Epithelial cell of esophagus (primary cell): ENCODE measurements around the gene FATE1.

ENCODE experiments used
- DNase-seq: peaks from one replicate; pipeline ENCODE4 v3.0.0; 2010; ENCODE audit warnings: low read depth
- H3K4me3 ChIP-seq: 2 replicates; pipeline ENCODE4 v1.5.1; 2011; ENCODE audit warnings: mild to moderate bottlenecking, low read length, control low read depth
- TF ChIP-seq, protein P1 (sequence below): IDR thresholded peaks from 2 replicates; pipeline ENCODE4 v1.5.1; 2011; ENCODE audit warnings: low read depth, mild to moderate bottlenecking, low read length, control low read depth, inconsistent platforms; ENCODE audit not compliant: insufficient read depth; ENCODE audit errors: missing control alignments

The FATE1 gene, protein sequence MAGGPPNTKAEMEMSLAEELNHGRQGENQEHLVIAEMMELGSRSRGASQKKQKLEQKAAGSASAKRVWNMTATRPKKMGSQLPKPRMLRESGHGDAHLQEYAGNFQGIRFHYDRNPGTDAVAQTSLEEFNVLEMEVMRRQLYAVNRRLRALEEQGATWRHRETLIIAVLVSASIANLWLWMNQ

DNA sequence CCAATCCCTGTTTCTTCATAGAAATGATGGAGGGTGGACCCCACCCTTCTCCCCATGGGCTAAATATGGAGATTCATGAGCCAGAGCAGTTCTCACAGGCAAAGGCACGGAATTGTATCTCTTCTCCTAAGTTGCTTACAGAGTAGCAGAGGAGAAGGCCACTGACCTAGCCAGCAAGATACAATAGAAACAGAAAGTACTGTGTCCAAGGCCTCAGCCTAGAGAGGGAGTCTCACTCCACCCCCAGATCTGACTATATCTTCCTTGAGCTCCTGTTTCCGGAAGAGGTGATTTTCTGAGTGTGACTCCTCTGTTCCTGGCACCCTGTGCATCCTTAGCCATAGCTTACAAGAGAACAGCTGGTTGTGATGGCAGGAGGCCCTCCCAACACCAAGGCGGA is at the start of gene FATE1:
TSS of gene FATE1 (plus strand) at position 284 of the 400 bp plus-strand sequence. CDS start at position 369, 85 bp downstream.
- no peak for DNase-seq
- H3K4me3 ChIP-seq = no peak within 1 kb of the TSS
- TF ChIP-seq, protein P1, sequence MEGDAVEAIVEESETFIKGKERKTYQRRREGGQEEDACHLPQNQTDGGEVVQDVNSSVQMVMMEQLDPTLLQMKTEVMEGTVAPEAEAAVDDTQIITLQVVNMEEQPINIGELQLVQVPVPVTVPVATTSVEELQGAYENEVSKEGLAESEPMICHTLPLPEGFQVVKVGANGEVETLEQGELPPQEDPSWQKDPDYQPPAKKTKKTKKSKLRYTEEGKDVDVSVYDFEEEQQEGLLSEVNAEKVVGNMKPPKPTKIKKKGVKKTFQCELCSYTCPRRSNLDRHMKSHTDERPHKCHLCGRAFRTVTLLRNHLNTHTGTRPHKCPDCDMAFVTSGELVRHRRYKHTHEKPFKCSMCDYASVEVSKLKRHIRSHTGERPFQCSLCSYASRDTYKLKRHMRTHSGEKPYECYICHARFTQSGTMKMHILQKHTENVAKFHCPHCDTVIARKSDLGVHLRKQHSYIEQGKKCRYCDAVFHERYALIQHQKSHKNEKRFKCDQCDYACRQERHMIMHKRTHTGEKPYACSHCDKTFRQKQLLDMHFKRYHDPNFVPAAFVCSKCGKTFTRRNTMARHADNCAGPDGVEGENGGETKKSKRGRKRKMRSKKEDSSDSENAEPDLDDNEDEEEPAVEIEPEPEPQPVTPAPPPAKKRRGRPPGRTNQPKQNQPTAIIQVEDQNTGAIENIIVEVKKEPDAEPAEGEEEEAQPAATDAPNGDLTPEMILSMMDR = no peak

DNA sequence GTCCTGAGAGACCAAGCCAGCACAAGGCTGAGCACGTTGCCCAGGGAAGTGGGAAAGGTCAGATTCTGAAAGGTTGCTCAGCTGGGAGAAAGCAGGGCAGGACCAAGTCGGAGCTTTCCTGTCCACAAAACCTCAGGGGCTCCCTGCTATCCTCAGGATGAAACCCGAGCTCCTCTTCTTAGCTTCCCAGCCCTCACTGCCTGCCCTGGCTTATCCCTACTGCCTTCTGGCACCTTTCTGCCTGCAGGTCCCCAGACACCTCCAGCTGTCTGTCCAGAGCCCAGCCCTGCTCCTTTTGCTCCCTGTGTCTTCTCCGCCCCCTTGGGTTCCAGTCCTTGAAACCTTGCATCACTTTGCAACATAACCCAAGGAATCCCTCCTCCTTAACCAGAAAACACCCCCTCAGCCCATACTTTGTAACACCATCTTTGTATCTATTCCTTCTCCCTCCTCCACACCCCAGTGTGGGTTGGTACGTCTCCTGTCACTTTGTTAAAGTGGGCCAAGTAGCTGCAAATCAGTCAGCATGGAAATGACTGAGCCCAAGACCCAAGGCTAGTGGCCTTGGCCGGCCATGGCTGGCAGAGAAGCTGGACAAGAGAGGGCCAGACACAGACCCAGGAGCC is 40.6 kb upstream of the FATE1 start:
- no peak for DNase-seq
- TF ChIP-seq, protein P1 = no peak
- no peak overlapping the region for H3K4me3 ChIP-seq

DNA sequence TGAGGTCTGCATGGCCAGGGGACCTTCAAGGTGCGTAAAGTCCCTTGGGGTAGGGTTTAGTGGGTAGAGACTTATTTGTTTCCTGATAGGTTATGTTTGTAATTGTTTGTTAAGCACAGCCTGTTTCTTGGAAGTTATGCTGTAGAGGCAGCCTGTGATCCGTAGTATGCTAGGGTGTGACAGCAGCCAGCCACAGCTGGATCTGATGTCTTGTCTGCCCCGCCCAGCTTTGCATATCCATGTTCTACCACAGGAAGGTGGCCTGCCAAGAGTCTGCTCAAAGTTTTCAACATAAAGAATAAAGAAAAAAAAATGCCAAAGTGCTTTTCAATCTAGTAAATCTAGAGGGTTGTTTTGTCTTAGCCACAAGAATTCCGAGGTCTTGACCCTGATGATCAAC is 39.6 kb upstream of the FATE1 start:
- no peak for DNase-seq
- TF ChIP-seq, protein P1 = no peak
- H3K4me3 ChIP-seq = no peak overlapping the region

DNA sequence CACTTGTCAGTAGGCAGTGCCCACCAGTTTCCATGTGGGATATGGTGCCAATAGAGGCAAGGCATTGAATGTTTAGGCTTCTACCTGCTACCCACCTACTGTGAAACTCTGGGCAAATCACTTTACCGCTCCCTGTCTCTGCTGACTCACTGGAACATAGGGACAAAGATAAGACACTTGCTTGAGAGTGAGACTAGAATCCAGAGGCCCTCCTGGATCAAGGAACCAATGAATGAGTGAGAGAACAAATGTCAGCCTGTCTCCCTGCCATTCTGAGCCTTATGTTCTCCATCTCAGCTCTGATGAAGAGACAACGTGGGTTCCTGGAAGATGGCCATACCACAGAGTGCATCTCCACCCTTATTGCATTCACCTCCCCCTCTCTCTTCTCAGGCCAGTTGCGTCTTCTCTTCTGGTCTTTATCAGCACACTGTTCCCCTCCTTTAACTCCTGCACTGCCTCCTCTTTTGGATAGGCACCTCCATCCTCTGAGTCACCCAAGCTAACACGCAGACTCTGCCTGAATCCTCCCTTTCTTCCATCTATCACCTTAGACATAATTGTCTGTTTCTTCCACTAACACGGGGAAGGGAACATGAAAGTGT is 35.9 kb upstream of the FATE1 start:
- no peak for DNase-seq
- TF ChIP-seq, protein P1 = no peak
- no peak overlapping the region for H3K4me3 ChIP-seq

DNA sequence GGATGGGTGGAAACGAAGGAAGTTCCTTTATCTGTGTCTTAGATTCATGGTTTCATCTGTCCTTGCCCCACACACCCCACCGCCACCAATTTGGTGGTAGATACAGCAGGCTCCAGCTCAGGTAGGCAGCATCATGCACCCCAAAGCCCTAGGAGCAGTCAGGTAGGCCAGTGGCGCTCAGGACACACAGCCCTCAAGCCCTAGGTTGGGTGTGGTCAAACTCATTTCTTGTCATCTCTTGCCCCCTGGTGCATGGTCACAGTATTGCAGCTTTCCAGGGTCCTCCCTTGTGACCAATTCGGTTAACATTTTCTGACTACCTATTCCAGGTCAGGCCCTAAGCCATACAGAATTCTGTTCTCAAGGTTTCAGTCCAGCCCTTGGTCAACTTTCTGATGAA is 35.0 kb upstream of the FATE1 start:
- H3K4me3 ChIP-seq = no peak overlapping the region
- DNase-seq = peak; percentile 48
- TF ChIP-seq, protein P1 = peak; percentile 45

DNA sequence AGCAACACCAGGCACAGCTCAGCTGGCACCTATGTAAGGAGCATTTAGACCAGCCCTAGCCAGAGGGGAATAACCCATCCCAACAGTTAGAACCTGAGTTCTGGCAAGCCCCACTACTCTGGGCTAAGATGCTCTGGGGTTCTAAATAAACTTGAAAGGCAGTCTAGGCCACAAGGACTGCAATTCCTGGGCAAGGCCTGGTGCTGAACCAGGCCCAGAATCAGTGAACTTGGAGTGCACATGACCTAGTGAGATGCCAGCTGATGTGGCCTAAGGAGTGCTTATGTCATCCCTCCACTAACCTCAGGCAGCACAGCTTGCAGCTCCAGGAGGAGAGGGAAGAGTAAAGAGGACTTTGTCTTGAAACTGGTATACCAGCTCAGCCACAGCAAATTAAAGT is 28.2 kb upstream of the FATE1 start:
- DNase-seq = no peak
- TF ChIP-seq, protein P1 = no peak
- H3K4me3 ChIP-seq = no peak overlapping the region
